Naive B cell (primary cell): ENCODE data around the gene ESR1. TPM values are rescaled to one million over a fixed set of nuclear protein-coding genes. Genes with fewer than 3 reads are reported as not detected.

Experiments used
- ATAC-seq, 2 donors: fragments of 150-1000 bp; cut with Tn5 transposase; 2 replicates each; pipeline ENCODE4 v1.10.0; 2021; ENCODE audit warnings: low read depth in 2 of 2, mild to moderate bottlenecking in 2 of 2, moderate library complexity in 2 of 2
- DNase-seq: peaks from one replicate; pipeline ENCODE4 v3.0.0; 2022
- H3K27ac Mint-ChIP-seq, 6 donors: one replicate each; pipeline ENCODE4 v1.8.0; 2020 to 2022; ENCODE audit warnings: mild to moderate bottlenecking in 6 of 6, mixed read lengths in 6 of 6, moderate library complexity in 5 of 6, inconsistent platforms in 2 of 6
- H3K27me3 Mint-ChIP-seq, 3 donors: one replicate each; pipeline ENCODE4 v1.8.0; 2021 to 2022; ENCODE audit warnings: mixed read lengths in 3 of 3, mild to moderate bottlenecking in 1 of 3
- H3K36me3 Mint-ChIP-seq, 2 donors: one replicate each; pipeline ENCODE4 v1.8.0; 2020 to 2022; ENCODE audit warnings: mixed read lengths in 2 of 2, inconsistent platforms in 1 of 2, mild to moderate bottlenecking in 1 of 2
- H3K4me1 Mint-ChIP-seq, 3 donors: one replicate each; pipeline ENCODE4 v1.8.0; 2020 to 2022; ENCODE audit warnings: mixed read lengths in 3 of 3, inconsistent platforms in 1 of 3, mild to moderate bottlenecking in 1 of 3, moderate library complexity in 1 of 3
- H3K4me3 Mint-ChIP-seq, 8 donors: one replicate each; pipeline ENCODE4 v1.8.0; 2020 to 2022; ENCODE audit warnings: mild to moderate bottlenecking in 8 of 8, mixed read lengths in 8 of 8, moderate library complexity in 8 of 8, inconsistent platforms in 2 of 8
- H3K9me3 Mint-ChIP-seq, 7 donors: one replicate each; pipeline ENCODE4 v1.8.0; 2020 to 2022; ENCODE audit warnings: mixed read lengths in 7 of 7, mild to moderate bottlenecking in 5 of 7, inconsistent platforms in 2 of 7, moderate library complexity in 1 of 7
- polyA plus RNA-seq, 6 donors: library from polyadenylated mRNA; unstranded; fragments of 300-500 nt; fragmentation: Illumina TruSeq; gene quantifications; one replicate each; pipeline ENCODE4 v1.2.3, GENCODE V29; 2021; ENCODE audit warnings: low read depth in 6 of 6

ESR1 gene
- polyA plus RNA-seq, 6 donors from 2014 or later = 0.06 to 0.26 (median 0.17) TPM; not detected in 2

GRCh38 chr6:152089992-152090391, 282.5 kb downstream of the ESR1 start:
- ATAC-seq = no peak
- no peaks in the 10 kb centered on the region for H3K27me3 Mint-ChIP-seq
- peaks cover 0 to under 1% (median 0%) of the 10 kb centered on the region in 7 donors for H3K9me3 Mint-ChIP-seq
- H3K4me1 Mint-ChIP-seq = no peaks in the 10 kb centered on the region
- H3K36me3 Mint-ChIP-seq = no peaks in the 10 kb centered on the region
- DNase-seq = no peak
- H3K4me3 Mint-ChIP-seq = no peak overlapping the region
- no peak overlapping the region for H3K27ac Mint-ChIP-seq

DNA sequence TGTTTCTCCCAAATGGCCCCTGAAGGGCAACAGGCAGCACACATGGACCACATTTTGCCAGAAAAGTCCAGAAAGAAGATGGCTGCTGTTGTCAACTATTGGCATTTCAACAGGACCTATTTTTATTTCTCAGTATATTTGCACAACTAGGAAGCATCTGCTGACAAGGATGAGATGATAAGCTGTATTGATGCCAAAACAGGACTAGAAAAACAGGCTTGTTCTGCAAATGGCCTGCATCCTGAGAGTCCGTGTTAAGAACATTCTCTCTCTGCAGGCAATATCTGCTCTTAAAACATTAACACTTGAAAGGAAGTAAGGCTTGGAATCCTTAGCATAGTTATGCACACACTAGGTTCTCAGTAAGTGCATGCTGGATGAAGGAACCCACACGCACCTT, 283.7 kb downstream of the ESR1 start:
- Mint-ChIP-seq H3K27ac (peak overlapping the region in 1 of 6 donors; percentile 23), H3K27me3 (no peaks in the 10 kb centered on the region), H3K4me1 (no peaks in the 10 kb centered on the region), H3K9me3 (no peaks in the 10 kb centered on the region), H3K36me3 (no peaks in the 10 kb centered on the region), H3K4me3 (no peak overlapping the region)
- no peak for ATAC-seq
- DNase-seq = no peak

DNA sequence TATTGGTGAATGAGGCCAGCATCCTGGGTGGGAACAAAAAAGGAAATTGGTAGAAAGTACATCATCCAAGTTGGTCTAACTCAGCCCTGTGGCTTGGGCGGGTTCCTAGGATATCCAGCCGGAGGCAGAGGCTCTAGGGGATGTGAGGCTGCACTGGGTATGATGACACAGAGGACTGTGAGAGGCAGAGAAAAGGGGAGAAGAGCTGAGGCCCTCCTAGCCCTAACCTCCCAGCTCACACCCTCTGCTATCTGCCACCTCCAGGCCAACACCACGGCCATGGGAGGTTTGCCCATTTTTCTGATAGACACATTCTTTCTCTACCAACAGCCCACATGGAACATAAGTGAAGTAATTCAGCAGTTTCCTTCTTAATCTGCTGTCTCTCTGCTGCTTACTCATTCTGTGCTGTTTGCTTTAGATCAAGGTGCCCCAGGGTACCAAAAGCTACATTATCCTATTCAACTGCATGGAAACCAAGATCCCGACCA, 284.4 kb downstream of the ESR1 start:
- ATAC-seq (no peak), DNase-seq (no peak)
- Mint-ChIP-seq H3K27me3 (no peaks in the 10 kb centered on the region), H3K36me3 (no peaks in the 10 kb centered on the region), H3K4me3 (no peak overlapping the region), H3K9me3 (no peaks in the 10 kb centered on the region), H3K27ac (no peak overlapping the region), H3K4me1 (no peaks in the 10 kb centered on the region)

DNA sequence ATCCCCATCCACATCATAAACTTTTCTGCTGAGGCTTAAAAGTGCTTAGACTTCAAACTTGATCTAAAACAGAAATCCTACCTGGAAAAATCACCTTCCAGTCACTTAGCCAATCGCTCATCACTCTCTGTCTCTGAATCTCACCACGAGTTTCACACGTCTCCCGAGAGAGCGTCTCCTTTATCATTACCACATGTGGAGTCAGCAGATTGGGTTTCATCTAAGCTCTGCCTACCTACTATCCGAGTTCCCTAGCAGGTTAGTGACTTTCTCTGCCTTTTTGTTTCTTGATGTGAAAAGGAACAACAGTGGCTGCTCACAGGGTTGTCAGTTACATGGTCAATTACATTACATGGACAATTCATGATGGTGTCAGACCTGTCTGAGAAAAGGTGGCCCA, 286.2 kb downstream of the ESR1 start:
- ATAC-seq = no peak

GRCh38 chr6:152094276-152094675, 286.8 kb downstream of the ESR1 start:
- ATAC-seq (no peak), DNase-seq (no peak)
- no peak overlapping the region for H3K4me3 Mint-ChIP-seq
- H3K9me3 Mint-ChIP-seq = no peaks in the 10 kb centered on the region
- H3K36me3 Mint-ChIP-seq = no peaks in the 10 kb centered on the region
- no peaks in the 10 kb centered on the region for H3K27me3 Mint-ChIP-seq
- no peak overlapping the region for H3K27ac Mint-ChIP-seq
- no peaks in the 10 kb centered on the region for H3K4me1 Mint-ChIP-seq

More for the DNA sequence above, 286.2 kb downstream of the ESR1 start:
- H3K36me3 Mint-ChIP-seq = no peaks in the 10 kb centered on the region
- H3K4me1 Mint-ChIP-seq = no peaks in the 10 kb centered on the region
- H3K27ac Mint-ChIP-seq = no peak overlapping the region
- H3K9me3 Mint-ChIP-seq = no peaks in the 10 kb centered on the region
- H3K4me3 Mint-ChIP-seq = no peak overlapping the region
- no peaks in the 10 kb centered on the region for H3K27me3 Mint-ChIP-seq
- no peak for DNase-seq

DNA sequence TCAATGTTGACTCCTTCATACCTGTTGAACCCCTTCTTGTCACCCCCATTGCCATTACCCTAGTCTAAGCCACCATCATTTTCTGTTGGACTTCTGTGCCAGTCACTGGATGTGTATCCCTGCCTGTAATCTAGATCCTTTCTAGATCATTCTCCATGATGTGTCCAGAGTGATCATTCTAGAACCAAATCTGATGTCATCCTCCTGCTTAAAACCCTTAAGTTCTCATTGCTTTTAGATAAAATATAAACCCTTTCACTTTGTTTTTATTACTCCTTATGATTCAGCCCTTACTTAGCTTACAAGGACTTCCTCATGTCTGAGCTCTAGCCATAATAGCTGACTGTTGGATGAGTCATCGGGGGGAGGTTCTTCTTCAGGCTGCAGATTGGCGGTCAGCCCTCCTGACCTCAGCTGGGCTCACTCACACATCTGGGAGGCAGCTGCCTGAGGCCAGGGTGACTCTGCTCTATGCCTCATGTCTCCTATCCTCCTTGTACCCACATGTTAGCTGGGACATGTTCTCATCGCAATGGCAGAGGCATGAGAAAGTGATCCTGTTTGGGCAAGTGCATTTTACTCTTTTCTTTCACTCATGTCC, 287.6 kb downstream of the ESR1 start:
- DNase-seq = no peak
- Mint-ChIP-seq H3K4me3 (no peak overlapping the region), H3K4me1 (no peaks in the 10 kb centered on the region)

DNA sequence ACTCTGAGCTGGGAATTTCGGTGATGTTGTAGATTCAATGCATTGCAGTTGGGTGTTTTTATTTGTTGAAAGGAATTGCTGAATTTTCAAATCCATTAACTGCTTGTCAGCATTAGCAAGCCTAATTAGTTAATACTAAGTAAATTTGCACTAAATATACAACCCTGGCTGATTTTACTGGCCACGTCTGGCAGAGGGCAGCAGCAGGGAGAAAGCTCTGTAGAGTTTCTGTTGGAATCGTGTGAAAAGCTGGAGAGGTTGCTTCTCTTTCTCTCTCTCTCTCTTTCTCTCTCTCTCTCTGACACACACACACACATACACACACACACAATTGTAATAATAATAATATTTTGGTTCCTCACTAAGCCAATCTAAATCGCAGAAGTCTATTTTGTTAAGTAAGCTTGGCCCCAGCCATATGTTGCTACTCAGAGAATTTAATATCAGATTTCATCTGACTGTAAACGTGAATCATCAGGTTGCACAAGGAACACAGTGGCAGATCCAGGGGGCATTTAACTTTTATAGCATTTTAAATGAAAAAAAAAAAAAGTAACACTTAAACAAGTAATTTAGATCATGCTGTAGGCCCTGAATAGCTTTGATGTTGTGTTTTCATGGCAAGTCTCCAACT, 289.5 kb downstream of the ESR1 start:
- no peaks in the 10 kb centered on the region for H3K9me3 Mint-ChIP-seq
- DNase-seq (no peak), ATAC-seq (no peak)
- no peak overlapping the region for H3K27ac Mint-ChIP-seq
- H3K27me3 Mint-ChIP-seq = no peaks in the 10 kb centered on the region
- no peak overlapping the region for H3K4me3 Mint-ChIP-seq
- H3K36me3 Mint-ChIP-seq = no peaks in the 10 kb centered on the region
- H3K4me1 Mint-ChIP-seq = no peaks in the 10 kb centered on the region

More for the DNA sequence above, 287.6 kb downstream of the ESR1 start:
- Mint-ChIP-seq H3K9me3 (no peaks in the 10 kb centered on the region), H3K36me3 (no peaks in the 10 kb centered on the region), H3K27me3 (no peaks in the 10 kb centered on the region), H3K27ac (no peak overlapping the region)
- no peak for ATAC-seq

DNA sequence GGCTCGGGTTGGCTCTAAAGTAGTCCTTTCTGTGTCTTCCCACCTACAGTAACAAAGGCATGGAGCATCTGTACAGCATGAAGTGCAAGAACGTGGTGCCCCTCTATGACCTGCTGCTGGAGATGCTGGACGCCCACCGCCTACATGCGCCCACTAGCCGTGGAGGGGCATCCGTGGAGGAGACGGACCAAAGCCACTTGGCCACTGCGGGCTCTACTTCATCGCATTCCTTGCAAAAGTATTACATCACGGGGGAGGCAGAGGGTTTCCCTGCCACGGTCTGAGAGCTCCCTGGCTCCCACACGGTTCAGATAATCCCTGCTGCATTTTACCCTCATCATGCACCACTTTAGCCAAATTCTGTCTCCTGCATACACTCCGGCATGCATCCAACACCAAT, 291.2 kb downstream of the ESR1 start:
- DNase-seq = no peak
- Mint-ChIP-seq H3K27ac (no peak overlapping the region), H3K9me3 (no peaks in the 10 kb centered on the region), H3K27me3 (no peaks in the 10 kb centered on the region), H3K36me3 (no peaks in the 10 kb centered on the region), H3K4me1 (no peaks in the 10 kb centered on the region), H3K4me3 (no peak overlapping the region)
- no peak for ATAC-seq

DNA sequence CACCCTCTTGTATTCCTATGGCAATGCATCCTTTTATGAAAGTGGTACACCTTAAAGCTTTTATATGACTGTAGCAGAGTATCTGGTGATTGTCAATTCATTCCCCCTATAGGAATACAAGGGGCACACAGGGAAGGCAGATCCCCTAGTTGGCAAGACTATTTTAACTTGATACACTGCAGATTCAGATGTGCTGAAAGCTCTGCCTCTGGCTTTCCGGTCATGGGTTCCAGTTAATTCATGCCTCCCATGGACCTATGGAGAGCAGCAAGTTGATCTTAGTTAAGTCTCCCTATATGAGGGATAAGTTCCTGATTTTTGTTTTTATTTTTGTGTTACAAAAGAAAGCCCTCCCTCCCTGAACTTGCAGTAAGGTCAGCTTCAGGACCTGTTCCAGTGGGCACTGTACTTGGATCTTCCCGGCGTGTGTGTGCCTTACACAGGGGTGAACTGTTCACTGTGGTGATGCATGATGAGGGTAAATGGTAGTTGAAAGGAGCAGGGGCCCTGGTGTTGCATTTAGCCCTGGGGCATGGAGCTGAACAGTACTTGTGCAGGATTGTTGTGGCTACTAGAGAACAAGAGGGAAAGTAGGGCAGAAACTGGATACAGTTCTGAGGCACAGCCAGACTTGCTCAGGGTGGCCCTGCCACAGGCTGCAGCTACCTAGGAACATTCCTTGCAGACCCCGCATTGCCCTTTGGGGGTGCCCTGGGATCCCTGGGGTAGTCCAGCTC, 292.1 kb downstream of the ESR1 start:
- Mint-ChIP-seq H3K9me3 (no peaks in the 10 kb centered on the region), H3K27me3 (no peaks in the 10 kb centered on the region), H3K4me3 (peak overlapping the region in 1 of 8 donors; percentile 25), H3K27ac (no peak overlapping the region), H3K4me1 (no peaks in the 10 kb centered on the region), H3K36me3 (no peaks in the 10 kb centered on the region)
- no peak for ATAC-seq
- no peak for DNase-seq

- H3K36me3 Mint-ChIP-seq = no peaks in the 10 kb centered on the region
- H3K4me3 Mint-ChIP-seq = no peak overlapping the region
- no peaks in the 10 kb centered on the region for H3K27me3 Mint-ChIP-seq
- H3K9me3 Mint-ChIP-seq = no peaks in the 10 kb centered on the region
- ATAC-seq (no peak), DNase-seq (no peak)
- no peaks in the 10 kb centered on the region for H3K4me1 Mint-ChIP-seq
- peak overlapping the region in 1 of 6 donors; percentile 63 for H3K27ac Mint-ChIP-seq
These were observed 292.7 kb downstream of the ESR1 start for GRCh38 chr6:152100183-152100618.

GRCh38 chr6:152107973-152108372, 300.5 kb downstream of the ESR1 start:
- Mint-ChIP-seq H3K9me3 (peaks cover 0 to 3% (median 0%) of the 10 kb centered on the region in 7 donors), H3K27ac (no peak overlapping the region), H3K4me3 (no peak overlapping the region), H3K27me3 (peaks cover 0 to 7% (median 0%) of the 10 kb centered on the region in 3 donors), H3K36me3 (no peaks in the 10 kb centered on the region), H3K4me1 (no peaks in the 10 kb centered on the region)
- ATAC-seq (no peak), DNase-seq (no peak)

DNA sequence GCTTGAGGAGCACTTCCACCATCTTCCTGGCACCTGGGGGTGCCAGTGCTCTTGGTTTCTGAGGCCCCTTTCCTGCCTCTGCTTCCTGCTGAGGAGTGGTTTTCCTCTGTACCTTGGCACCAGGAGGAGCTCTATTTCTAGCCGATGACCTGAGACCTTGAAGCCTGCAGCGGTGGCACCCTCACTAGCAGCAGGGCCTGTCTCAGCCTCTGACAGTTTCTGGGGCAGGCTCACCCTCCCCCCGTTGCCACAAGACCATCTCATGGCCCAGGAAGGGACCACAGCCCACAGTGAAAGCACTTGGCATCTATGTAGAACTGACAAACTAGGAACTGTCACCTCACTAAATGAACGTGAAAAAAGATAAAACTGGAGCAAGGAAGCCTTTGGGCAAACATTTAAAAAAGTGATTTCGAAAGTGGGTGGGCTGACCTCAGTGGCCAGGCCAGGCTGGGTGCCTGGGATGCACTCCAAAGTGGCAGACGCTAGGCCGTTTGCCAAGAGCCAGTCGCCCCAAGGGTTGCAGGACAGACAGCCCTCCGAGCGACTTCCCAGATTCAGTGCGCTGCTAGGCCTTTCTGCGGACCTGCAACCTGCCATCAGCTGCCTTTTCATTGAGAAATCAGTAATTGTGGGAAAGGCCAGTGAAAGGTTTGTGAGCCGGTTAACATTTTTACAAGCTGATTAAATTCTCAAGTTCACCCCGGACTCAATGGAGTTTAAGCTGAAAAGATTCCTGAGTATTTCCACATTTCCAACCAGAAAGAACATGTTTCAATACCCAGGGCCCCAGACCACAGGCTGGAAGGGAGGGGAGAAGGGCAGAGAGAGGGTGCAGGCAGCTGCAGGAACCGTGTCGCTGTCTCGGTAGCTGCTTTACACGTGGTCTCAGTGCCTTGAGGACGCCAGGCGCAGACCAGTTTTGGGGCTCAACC, 303.7 kb downstream of the ESR1 start:
- no peaks in the 10 kb centered on the region for H3K36me3 Mint-ChIP-seq
- ATAC-seq (no peak), DNase-seq (no peak)
- peaks cover 0 to 3% (median 0%) of the 10 kb centered on the region in 7 donors for H3K9me3 Mint-ChIP-seq
- peak overlapping the region in 1 of 6 donors; percentile 33 for H3K27ac Mint-ChIP-seq
- peaks cover 0 to 7% (median 0%) of the 10 kb centered on the region in 3 donors for H3K27me3 Mint-ChIP-seq
- no peaks in the 10 kb centered on the region for H3K4me1 Mint-ChIP-seq
- peak overlapping the region in 1 of 8 donors; percentile 51 for H3K4me3 Mint-ChIP-seq
